CD4-positive, alpha-beta T cell (primary cell): ENCODE results near the gene PI4KA. TPM values are rescaled to one million over a fixed set of nuclear protein-coding genes. Genes with fewer than 3 reads are reported as not detected.
A peak's percentile ranks its signal among the peaks of the same experiment; 100 is the strongest.

Source experiments
- ATAC-seq: fragments of 200-7000 bp; cut with Tn5 transposase; one replicate; pipeline ENCODE4 v1.10.0; 2022; ENCODE audit warnings: mild to moderate bottlenecking; ENCODE audit not compliant: poor library complexity
- CTCF ChIA-PET: fragments of 350-600 bp; sonication (Branson Sonifier 250); formaldehyde crosslinking; loops from one replicate; lab custom pipeline; 2021; ENCODE audit warnings: antibody characterized with exemption, inconsistent platforms; lab: Charles Lee
- POLR2A ChIA-PET: fragments of 350-600 bp; sonication (Branson Sonifier 250); formaldehyde crosslinking; loops from one replicate; lab custom pipeline; 2021; ENCODE audit warnings: antibody characterized with exemption, inconsistent platforms; lab: Charles Lee
- DNase-seq, 14 experiments: peaks; one replicate each; pipeline ENCODE4 v3.0.0-alpha.2; 2013 to 2020; ENCODE audit warnings: mixed read lengths in 2 of 14
- H3K27ac ChIP-seq, 2 donors: one replicate each; pipeline versions ENCODE4 v1.5.1 to v1.7.0; 2013; ENCODE audit warnings: low read length in 2 of 2, low read depth in 1 of 2, mild to moderate bottlenecking in 1 of 2
- H3K27me3 ChIP-seq, 2 experiments: 1 replicate in 1 of 2; 2 replicates in 1 of 2; pipeline versions ENCODE4 v1.6.1 to v1.7.0; 2013; ENCODE audit warnings: low read length in 2 of 2, control low read depth in 1 of 2, mild to moderate bottlenecking in 1 of 2, moderate library complexity in 1 of 2; ENCODE audit not compliant: insufficient read depth in 2 of 2, control insufficient read depth in 1 of 2
- H3K36me3 ChIP-seq: one replicate; pipeline ENCODE4 v1.6.1; 2013; ENCODE audit warnings: low read length, control low read depth; ENCODE audit not compliant: insufficient read depth
- H3K4me1 ChIP-seq: one replicate; pipeline ENCODE4 v1.6.1; 2013; ENCODE audit warnings: low read length, control low read depth; ENCODE audit not compliant: insufficient read depth
- H3K4me3 ChIP-seq: one replicate; pipeline ENCODE4 v1.5.1; 2013; ENCODE audit warnings: mild to moderate bottlenecking, low read length, moderate library complexity
- H3K9me3 ChIP-seq, 2 experiments: 1 replicate in 1 of 2; 2 replicates in 1 of 2; pipeline versions ENCODE4 v1.6.1 to v1.7.0; 2013; ENCODE audit warnings: low read length in 2 of 2, mild to moderate bottlenecking in 2 of 2, control low read depth in 1 of 2, moderate library complexity in 1 of 2; ENCODE audit not compliant: control insufficient read depth in 1 of 2, insufficient read depth in 1 of 2
- H3K27ac Mint-ChIP-seq: one replicate; pipeline ENCODE4 v1.8.0; 2020; ENCODE audit warnings: mixed read lengths
- H3K27me3 Mint-ChIP-seq: one replicate; pipeline ENCODE4 v1.8.0; 2021; ENCODE audit warnings: mixed read lengths
- H3K36me3 Mint-ChIP-seq: one replicate; pipeline ENCODE4 v1.8.0; 2021; ENCODE audit warnings: low read depth, mixed read lengths
- H3K4me1 Mint-ChIP-seq: one replicate; pipeline ENCODE4 v1.8.0; 2021; ENCODE audit warnings: low read depth, mixed read lengths
- H3K4me3 Mint-ChIP-seq: one replicate; pipeline ENCODE4 v1.8.0; 2020; ENCODE audit warnings: mild to moderate bottlenecking, mixed read lengths
- H3K9me3 Mint-ChIP-seq: one replicate; pipeline ENCODE4 v1.8.0; 2020; ENCODE audit warnings: mixed read lengths
- intact Hi-C, 2 experiments: fragments of 100-400 bp; cut with DNase I in 1 of 2; cut with micrococcal nuclease in 1 of 2; formaldehyde crosslinking; loops; one replicate each; pipeline versions ENCODE4 v1.15.1 to v1.9.0; 2023 to 2025; cut with DNase I, micrococcal nuclease
- total RNA-seq, 174 experiments: library from RNA in 2 of 174; stranded (reverse) in 2 of 174; gene quantifications; one replicate each; pipeline ENCODE4 v1.2.3 and lab custom pipeline; 2021 to 2026
- TF ChIP-seq, protein P1 (sequence below): fragments of 200-600 bp; IDR thresholded peaks from one replicate; pipeline ENCODE4 v1.8.0; 2022; ENCODE audit warnings: antibody characterized with exemption, mild to moderate bottlenecking

The PI4KA gene
- total RNA-seq, 2 experiments from 2014 or later, result 137 to 146 TPM

GRCh38 chr22:20885557-20886323, 27.1 kb upstream of the PI4KA start:
- DNase-seq (peak in 12 of 14 experiments; percentile 7 to 67 (median 26)), ATAC-seq (peak; percentile 41)
- Histone ChIP-seq H3K36me3 (peaks cover 69% of the 10 kb centered on the region), H3K9me3 (no peaks in the 10 kb centered on the region), H3K27me3 (no peaks in the 10 kb centered on the region), H3K4me3 (no peak overlapping the region), H3K27ac (no peak overlapping the region), H3K4me1 (no peaks in the 10 kb centered on the region)
- Mint-ChIP-seq H3K4me1 (no peaks in the 10 kb centered on the region), H3K36me3 (peaks cover 77% of the 10 kb centered on the region), H3K9me3 (no peaks in the 10 kb centered on the region), H3K27ac (no peak overlapping the region), H3K4me3 (no peak overlapping the region), H3K27me3 (no peaks in the 10 kb centered on the region)
- CTCF ChIA-PET, result interaction anchor here (0.6 to 1.6 kb wide), 4 partner anchors 15 to 42 kb away, joined by 3 to 9 read pairs (median 6); partner anchors contain the start of gene CRKL
- TF ChIP-seq, protein P1, sequence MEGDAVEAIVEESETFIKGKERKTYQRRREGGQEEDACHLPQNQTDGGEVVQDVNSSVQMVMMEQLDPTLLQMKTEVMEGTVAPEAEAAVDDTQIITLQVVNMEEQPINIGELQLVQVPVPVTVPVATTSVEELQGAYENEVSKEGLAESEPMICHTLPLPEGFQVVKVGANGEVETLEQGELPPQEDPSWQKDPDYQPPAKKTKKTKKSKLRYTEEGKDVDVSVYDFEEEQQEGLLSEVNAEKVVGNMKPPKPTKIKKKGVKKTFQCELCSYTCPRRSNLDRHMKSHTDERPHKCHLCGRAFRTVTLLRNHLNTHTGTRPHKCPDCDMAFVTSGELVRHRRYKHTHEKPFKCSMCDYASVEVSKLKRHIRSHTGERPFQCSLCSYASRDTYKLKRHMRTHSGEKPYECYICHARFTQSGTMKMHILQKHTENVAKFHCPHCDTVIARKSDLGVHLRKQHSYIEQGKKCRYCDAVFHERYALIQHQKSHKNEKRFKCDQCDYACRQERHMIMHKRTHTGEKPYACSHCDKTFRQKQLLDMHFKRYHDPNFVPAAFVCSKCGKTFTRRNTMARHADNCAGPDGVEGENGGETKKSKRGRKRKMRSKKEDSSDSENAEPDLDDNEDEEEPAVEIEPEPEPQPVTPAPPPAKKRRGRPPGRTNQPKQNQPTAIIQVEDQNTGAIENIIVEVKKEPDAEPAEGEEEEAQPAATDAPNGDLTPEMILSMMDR, result peak; percentile 52
- intact Hi-C loops, result loop anchor here in 1 of 2 experiments (2.0 kb wide), 1 partner anchor 25 kb away; no protein-coding TSS in a partner anchor
- POLR2A ChIA-PET, result interaction anchor here (0.6 kb wide), 1 partner anchor 22 kb away, joined by 3 read pairs; no protein-coding TSS in a partner anchor

GRCh38 chr22:20885017-20885556, 26.5 kb upstream of the PI4KA start:
- H3K9me3 ChIP-seq, result no peaks in the 10 kb centered on the region
- H3K27ac ChIP-seq, result peak overlapping the region in 1 of 2 donors; percentile 21
- no peak for DNase-seq
- TF ChIP-seq, protein P1, result no peak
- no peaks in the 10 kb centered on the region for H3K9me3 Mint-ChIP-seq
- H3K4me3 ChIP-seq, result no peak overlapping the region
- peaks cover 80% of the 10 kb centered on the region for H3K36me3 Mint-ChIP-seq
- H3K36me3 ChIP-seq, result peaks cover 71% of the 10 kb centered on the region
- intact Hi-C loops, result loop anchor here in 1 of 2 experiments (2.0 kb wide), 1 partner anchor 26 kb away; no protein-coding TSS in a partner anchor
- H3K27me3 Mint-ChIP-seq, result no peaks in the 10 kb centered on the region
- no peaks in the 10 kb centered on the region for H3K4me1 Mint-ChIP-seq
- ChIA-PET POLR2A (no interaction called here), CTCF (interaction anchor here (1.2 to 1.6 kb wide), 2 partner anchors 14 to 32 kb away, joined by 5 to 9 read pairs; partner anchors contain the start of gene CRKL)
- H3K27ac Mint-ChIP-seq, result no peak overlapping the region
- no peak for ATAC-seq
- no peak overlapping the region for H3K4me3 Mint-ChIP-seq
- H3K4me1 ChIP-seq, result no peaks in the 10 kb centered on the region
- H3K27me3 ChIP-seq, result no peaks in the 10 kb centered on the region

DNA sequence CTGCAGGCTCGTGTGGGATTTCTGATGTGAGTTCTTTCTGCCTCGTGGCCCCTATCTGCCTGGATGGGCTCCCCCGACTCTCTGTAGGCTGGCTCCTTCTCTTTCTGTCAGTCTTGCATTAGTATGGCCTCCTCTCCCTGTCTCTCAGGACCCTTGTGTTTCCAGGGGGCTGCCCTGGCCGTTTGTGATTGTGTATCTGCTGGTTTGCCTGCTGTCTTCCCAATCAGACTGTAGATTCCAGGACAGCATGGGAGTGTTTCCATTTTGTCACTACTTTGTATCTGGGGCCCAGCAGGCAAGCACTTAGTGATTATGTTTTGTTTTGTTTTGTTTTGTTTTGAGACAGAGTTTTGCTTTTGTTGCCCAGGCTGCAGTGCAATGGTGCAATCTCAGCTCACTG, 25.8 kb upstream of the PI4KA start:
- Histone ChIP-seq H3K27me3 (no peaks in the 10 kb centered on the region), H3K4me3 (no peak overlapping the region), H3K27ac (no peak overlapping the region), H3K4me1 (no peaks in the 10 kb centered on the region), H3K36me3 (peaks cover 66% of the 10 kb centered on the region), H3K9me3 (no peaks in the 10 kb centered on the region)
- ChIA-PET CTCF (no interaction called here), POLR2A (no interaction called here)
- TF ChIP-seq, protein P1, result no peak
- no peaks in the 10 kb centered on the region for H3K4me1 Mint-ChIP-seq
- intact Hi-C loops, result loop anchor here in 1 of 2 experiments (2.0 kb wide), 1 partner anchor 26 kb away; no protein-coding TSS in a partner anchor
- no peak overlapping the region for H3K4me3 Mint-ChIP-seq
- H3K27me3 Mint-ChIP-seq, result no peaks in the 10 kb centered on the region
- H3K9me3 Mint-ChIP-seq, result no peaks in the 10 kb centered on the region
- H3K36me3 Mint-ChIP-seq, result peaks cover 74% of the 10 kb centered on the region
- ATAC-seq (no peak), DNase-seq (no peak)
- no peak overlapping the region for H3K27ac Mint-ChIP-seq
